Glomerular visceral epithelial cell (primary cell): ENCODE data around the gene PSMG3.

ENCODE experiments used
- DNase-seq: peaks from one replicate; pipeline ENCODE4 v3.0.0-alpha.2; 2016; ENCODE audit errors: extremely low spot score

The PSMG3 gene, protein sequence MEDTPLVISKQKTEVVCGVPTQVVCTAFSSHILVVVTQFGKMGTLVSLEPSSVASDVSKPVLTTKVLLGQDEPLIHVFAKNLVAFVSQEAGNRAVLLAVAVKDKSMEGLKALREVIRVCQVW

DNA sequence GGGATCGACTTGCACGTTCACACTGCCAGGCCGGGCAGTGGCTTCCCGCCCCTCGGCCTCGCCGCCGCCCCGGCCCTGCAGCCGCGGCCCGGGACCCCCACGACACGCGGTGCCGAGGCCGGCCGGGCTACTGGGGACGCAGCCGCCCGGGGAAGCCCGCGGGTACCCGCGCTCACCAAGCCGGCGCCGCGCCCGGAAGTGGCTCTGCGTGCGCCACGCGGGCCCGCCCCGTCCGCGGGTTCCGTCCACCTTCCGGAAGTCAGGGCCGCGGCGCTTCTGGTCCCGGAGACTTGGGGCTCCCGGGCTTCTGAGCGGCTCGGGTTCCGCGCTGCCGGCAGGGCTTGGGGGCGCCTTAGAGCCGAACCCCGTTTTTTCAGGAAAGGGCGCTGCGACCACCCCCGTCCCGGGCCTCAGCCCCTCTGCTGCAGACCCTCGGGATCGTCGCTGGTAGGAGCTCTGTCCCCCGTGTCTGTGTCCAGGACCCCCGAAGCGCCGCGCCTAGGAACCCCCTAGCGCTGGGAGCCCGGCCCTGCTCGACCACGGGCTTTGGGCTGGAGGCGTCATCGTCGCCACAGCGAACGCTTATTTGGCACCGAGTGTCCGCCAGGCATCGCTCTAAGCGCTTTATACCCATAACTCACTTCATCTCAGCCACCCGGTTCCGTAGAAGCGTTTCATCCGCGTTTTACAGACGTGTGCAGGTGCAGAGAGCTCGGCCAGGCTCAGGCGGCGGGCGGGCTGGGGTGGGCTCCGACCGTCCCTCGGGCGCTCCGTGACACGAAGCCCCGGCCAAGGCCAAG is at the start of gene PSMG3:
PSMG3 (minus strand) TSS at position 200 of the 800 bp plus-strand sequence. CDS start 693 bp downstream, outside the sequence.
- peak; percentile 88 for DNase-seq

GRCh38 chr7:1618475-1618874 is 48.6 kb upstream of the PSMG3 start:
- DNase-seq, result no peak

DNA sequence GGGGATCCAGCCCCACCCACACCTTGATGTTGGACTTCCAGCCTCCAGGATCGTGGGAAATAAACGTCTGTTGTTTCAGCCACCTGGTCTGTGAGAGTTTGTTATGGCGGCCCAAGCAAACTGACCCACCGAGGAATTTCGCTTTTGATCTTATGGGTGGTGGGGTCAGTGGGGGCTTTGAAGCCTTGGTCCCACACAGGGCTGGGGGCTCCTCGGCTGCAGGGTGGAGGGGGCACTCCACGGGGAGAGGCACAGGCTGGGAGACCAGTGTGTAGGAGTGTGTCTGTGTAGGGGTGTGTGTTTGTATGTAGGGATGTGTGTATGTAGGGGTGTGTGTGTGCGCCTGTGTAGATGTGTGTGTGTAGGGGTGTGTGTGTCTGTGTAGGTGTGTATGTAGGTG is 48.1 kb upstream of the PSMG3 start:
- no peak for DNase-seq

GRCh38 chr7:1616741-1617140 is 46.9 kb upstream of the PSMG3 start:
- no peak for DNase-seq

GRCh38 chr7:1611708-1612241 is 41.9 kb upstream of the PSMG3 start:
- DNase-seq, result peak; percentile 97

DNA sequence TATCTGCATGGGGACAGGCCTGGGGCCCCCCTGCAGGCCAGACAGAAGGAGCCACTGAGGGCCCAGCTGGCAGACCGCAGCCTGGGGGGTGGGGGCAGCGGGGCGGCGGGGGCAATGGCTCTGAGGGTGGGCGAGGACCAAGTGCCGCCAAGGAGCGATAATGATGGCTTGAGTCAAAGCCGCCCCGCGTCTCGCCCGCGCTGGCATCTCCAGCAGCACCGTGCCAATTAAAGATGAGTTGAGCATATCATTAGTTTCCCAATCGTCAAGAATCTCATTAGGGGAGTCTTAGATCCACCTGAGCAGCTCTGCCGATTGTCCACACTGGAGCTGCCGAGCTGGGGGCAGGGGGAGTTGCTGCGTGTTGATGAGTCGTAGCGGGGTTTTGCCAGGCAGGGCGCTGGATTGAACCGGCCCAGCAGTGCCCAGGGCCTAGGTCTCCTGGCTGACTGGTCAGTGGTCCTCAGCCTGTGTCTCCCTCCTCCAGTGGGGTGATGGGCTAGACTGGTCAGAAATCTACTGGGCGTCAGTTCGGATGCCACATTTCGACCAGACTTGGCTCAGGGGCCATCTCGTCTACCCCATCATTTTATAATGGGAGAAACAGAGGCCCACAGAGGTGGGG is 41.0 kb upstream of the PSMG3 start:
- DNase-seq, result no peak

DNA sequence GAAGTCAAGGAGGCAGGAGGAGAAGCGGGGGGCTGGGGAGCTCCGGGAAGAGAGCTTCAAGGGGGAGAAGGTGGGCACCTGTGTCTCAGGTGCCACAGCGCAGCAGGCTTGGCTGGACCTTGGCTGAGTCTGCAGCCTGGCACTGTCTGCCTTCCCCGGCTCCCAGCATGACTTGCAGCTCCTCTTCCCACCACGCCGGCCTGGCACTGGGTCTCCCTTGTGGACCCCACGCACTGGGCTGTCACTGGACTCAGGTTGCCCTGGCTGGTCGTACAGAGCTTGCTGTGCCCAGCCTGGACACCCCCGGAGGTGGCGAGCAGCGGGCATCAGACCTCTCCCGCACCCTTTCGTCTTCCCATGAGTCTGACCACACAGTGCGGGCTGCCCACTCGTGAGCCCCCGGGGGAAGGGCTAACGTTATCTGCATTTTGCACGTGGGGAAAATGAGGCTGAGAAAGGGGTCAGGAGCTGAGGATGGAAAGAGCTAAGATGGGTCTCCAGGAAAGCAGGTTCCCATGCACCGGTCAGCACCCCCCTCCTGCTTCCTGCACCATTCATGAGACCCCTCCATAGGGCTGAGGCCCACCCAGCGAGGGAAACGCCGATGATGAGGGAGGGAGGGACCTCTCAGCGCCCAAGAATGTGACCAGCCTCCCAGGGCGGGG is 40.3 kb upstream of the PSMG3 start:
- DNase-seq, result no peak

DNA sequence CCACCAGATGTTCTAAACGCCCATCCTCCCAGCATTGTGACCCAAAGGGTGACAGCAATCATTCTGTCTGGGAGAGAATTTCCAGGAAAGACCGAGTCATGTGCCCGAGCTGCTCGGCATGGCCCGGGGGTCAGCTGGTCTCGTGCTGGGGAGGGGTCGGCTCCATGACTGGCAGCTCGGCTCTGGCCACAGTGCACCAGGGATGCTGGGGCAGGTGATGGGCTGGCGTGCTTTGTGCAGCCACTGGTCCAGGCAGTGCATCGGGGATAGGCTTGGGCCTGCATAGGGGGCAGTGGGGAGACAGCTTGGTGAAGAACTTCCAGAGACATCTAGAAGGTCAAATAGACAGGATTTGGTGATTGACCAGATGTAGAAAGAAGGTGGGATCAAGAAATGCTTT is 39.2 kb upstream of the PSMG3 start:
- no peak for DNase-seq

DNA sequence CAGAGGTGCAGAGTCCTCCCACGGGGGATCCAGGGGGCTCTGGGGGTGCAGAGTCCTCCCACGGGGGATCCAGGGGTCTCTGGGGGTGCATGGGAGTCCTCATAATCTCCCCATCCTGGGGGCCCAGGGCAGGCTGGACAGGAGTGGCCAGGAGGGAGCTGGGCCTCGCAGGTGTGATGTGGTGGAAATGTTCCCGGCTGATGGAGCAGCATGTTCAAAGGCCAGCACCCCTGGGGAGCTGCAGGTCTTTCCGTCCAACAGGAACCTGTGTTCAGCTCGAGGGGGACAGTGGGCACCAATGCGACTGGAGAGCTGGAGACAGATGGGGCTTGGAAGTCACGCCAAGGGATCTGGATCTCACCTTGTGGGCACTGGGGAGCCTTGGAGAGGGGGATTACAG is 38.5 kb upstream of the PSMG3 start:
- no peak for DNase-seq

GRCh38 chr7:1607696-1608095 is 37.9 kb upstream of the PSMG3 start:
- DNase-seq, result no peak

- no peak for DNase-seq
Observed at GRCh38 chr7:1607001-1607400, 37.2 kb upstream of the PSMG3 start.

- no peak for DNase-seq
Observed at GRCh38 chr7:1604383-1604782, 34.6 kb upstream of the PSMG3 start.

GRCh38 chr7:1603346-1604225 is 33.8 kb upstream of the PSMG3 start:
- DNase-seq, result no peak

DNA sequence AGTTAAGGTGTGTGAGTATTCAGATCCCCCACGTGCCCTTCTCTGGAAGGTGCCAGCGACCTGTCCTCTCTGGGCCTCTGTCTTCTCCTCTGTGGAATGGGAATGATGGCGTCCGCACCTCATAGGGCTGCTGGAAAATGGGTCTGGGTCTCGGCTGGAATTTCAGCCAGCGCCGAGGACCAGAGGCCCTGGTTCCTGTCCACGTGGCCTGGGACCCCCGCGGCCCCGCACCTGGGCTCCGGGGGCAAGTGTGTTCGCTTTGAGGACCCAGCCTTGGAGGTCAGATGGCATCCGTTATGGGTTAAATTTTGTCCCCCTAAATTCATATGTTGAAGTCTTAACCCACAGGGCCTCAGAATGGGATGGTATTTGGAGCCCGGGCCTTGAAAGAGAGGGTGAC is 32.6 kb upstream of the PSMG3 start:
- DNase-seq, result no peak

GRCh38 chr7:1601956-1602355 is 32.1 kb upstream of the PSMG3 start:
- no peak for DNase-seq

GRCh38 chr7:1599640-1600395 is 30.0 kb upstream of the PSMG3 start:
- no peak for DNase-seq

DNA sequence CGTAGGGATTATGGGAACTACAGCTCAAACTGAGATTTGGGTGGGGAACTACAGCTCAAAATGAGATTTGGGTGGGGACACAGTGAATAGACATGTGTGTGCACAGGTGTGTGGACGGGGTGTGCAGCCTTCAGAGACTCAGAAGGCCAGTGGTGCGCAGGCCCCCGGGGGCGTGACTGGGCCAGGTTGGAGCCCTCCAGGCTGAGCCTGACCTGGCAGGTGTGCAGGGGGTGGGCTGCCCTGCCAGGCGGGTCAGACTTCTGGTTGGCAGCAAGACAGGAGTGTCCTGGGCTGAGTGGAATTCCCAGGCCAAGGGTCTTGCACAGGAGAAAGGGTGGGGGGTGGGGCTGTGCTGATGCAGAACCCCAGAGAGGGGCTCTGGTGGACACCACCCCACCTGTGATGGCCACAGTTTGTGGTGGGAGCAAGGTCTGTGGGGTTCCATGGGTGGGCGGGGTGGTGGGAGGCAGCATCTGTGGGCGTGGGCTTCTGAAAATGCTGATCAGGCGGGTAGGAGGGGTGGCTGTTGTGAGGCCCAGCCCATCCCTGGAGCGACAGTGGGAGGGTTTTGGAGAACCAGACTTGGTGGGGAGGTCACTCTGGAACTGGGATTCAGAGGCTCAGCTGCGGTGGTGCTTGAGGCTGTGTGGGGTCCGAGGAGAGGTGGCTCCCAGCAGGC is 29.3 kb upstream of the PSMG3 start:
- DNase-seq, result no peak

GRCh38 chr7:1598286-1598685 is 28.5 kb upstream of the PSMG3 start:
- DNase-seq, result no peak

DNA sequence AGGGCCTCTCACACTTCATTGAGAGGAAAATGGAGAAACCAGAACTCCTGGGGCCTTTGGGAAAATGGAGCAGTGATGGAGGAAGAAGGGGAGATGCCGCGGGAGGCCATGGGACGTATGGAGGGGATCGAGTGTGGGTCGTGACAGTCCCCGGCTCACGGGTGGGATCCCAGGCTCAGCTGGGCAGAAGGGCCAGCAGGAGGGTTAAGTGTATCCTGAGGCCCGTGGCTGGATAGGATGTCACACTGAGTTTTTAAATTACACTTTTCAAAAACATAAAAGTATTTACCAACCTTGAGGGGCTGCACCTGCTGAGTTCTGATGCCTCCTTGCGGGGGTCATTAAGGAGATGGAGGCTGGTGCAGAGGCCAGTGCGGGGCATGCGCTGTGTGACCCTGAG is 28.0 kb upstream of the PSMG3 start:
- no peak for DNase-seq
